Peyer's patch (tissue), 4 donors: ENCODE measurements around the gene C13orf42. TPM values are rescaled to one million over a fixed set of nuclear protein-coding genes. Genes with fewer than 3 reads are reported as not detected.

Experiments
- DNase-seq, 3 donors: peaks; one replicate each; pipeline ENCODE4 v3.0.0-alpha.2; 2017 to 2019
- H3K27ac ChIP-seq, 4 donors: fragments of 200-600 bp; sonication (generic); one replicate each; pipeline ENCODE4 v1.5.1; 2016 to 2019
- H3K27me3 ChIP-seq, 2 donors: fragments of 200-600 bp; sonication (generic); one replicate each; pipeline ENCODE4 v1.5.1; 2019
- H3K36me3 ChIP-seq, 3 donors: fragments of 200-600 bp; sonication (generic); one replicate each; pipeline ENCODE4 v1.5.1; 2016 to 2019
- H3K4me1 ChIP-seq, 4 donors: fragments of 200-600 bp; sonication (generic); one replicate each; pipeline ENCODE4 v1.5.1; 2016 to 2019
- H3K4me3 ChIP-seq, 4 donors: fragments of 200-600 bp; sonication (generic); 1 replicate in 3 of 4; 2 replicates in 1 of 4; pipeline ENCODE4 v1.5.1; 2016 to 2019; ENCODE audit warnings: mild to moderate bottlenecking in 1 of 4
- H3K9me3 ChIP-seq, 4 donors: fragments of 200-600 bp; sonication (generic); one replicate each; pipeline ENCODE4 v1.5.1; 2016 to 2019; ENCODE audit warnings: mild to moderate bottlenecking in 1 of 4
- CTCF ChIP-seq, 6 experiments: fragments of 450-650 bp in 4 of 6; fragments of 200-600 bp in 2 of 6; sonication (generic) in 1 of 6; IDR thresholded peaks; one replicate each; pipeline ENCODE4 v1.5.1; 2017 to 2019; ENCODE audit warnings: antibody characterized with exemption in 6 of 6, mild to moderate bottlenecking in 3 of 6, moderate library complexity in 1 of 6
- POLR2A ChIP-seq, 2 donors: fragments of 450-650 bp; IDR thresholded peaks; one replicate each; pipeline ENCODE4 v1.5.1; 2017; ENCODE audit warnings: antibody characterized with exemption in 2 of 2, mild to moderate bottlenecking in 2 of 2, moderate library complexity in 2 of 2
- total RNA-seq, 4 donors: library from RNA; depleted of rRNA; stranded (reverse); fragments of >200 nt; gene quantifications; one replicate each; pipeline ENCODE4 v1.1.0, GENCODE V29; 2016

The C13orf42 gene
- total RNA-seq, 4 donors from 2014 or later: not detected

- H3K27ac ChIP-seq: no peak overlapping the region
- H3K4me1 ChIP-seq: no peaks in the 10 kb centered on the region
- no peak for TF ChIP-seq CTCF (IDR thresholded peaks at IDR 0.05)
- TF ChIP-seq POLR2A (IDR thresholded peaks at IDR 0.05): no peak
- DNase-seq: no peak
- H3K4me3 ChIP-seq: no peak overlapping the region
- H3K9me3 ChIP-seq: no peaks in the 10 kb centered on the region
- H3K36me3 ChIP-seq: no peaks in the 10 kb centered on the region
- H3K27me3 ChIP-seq: no peaks in the 10 kb centered on the region
Measured at GRCh38 chr13:51148223-51148951, 37.3 kb upstream of the C13orf42 start.

GRCh38 chr13:51147732-51148131 is 36.7 kb upstream of the C13orf42 start:
- Histone ChIP-seq H3K27ac (no peak overlapping the region), H3K27me3 (no peaks in the 10 kb centered on the region), H3K36me3 (no peaks in the 10 kb centered on the region), H3K9me3 (no peaks in the 10 kb centered on the region), H3K4me1 (no peaks in the 10 kb centered on the region), H3K4me3 (no peak overlapping the region)
- DNase-seq: no peak
- no peak for TF ChIP-seq POLR2A (IDR thresholded peaks at IDR 0.05)
- no peak for TF ChIP-seq CTCF (IDR thresholded peaks at IDR 0.05)

- no peak for TF ChIP-seq CTCF (IDR thresholded peaks at IDR 0.05)
- H3K4me3 ChIP-seq: no peak overlapping the region
- H3K36me3 ChIP-seq: no peaks in the 10 kb centered on the region
- no peaks in the 10 kb centered on the region for H3K4me1 ChIP-seq
- H3K9me3 ChIP-seq: no peaks in the 10 kb centered on the region
- no peak for DNase-seq
- H3K27ac ChIP-seq: no peak overlapping the region
- H3K27me3 ChIP-seq: no peaks in the 10 kb centered on the region
Measured at GRCh38 chr13:51146667-51147066, 35.6 kb upstream of the C13orf42 start.

- Histone ChIP-seq H3K4me3 (no peak overlapping the region), H3K9me3 (no peaks in the 10 kb centered on the region), H3K27ac (no peak overlapping the region), H3K36me3 (no peaks in the 10 kb centered on the region), H3K4me1 (no peaks in the 10 kb centered on the region), H3K27me3 (no peaks in the 10 kb centered on the region)
- no peak for DNase-seq
- TF ChIP-seq CTCF (IDR thresholded peaks at IDR 0.05) (no peak), POLR2A (IDR thresholded peaks at IDR 0.05) (no peak)
Measured at GRCh38 chr13:51137250-51137649, 26.2 kb upstream of the C13orf42 start.

- no peaks in the 10 kb centered on the region for H3K9me3 ChIP-seq
- no peak overlapping the region for H3K4me3 ChIP-seq
- no peaks in the 10 kb centered on the region for H3K27me3 ChIP-seq
- H3K36me3 ChIP-seq: no peaks in the 10 kb centered on the region
- TF ChIP-seq POLR2A (IDR thresholded peaks at IDR 0.05): no peak
- no peak for TF ChIP-seq CTCF (IDR thresholded peaks at IDR 0.05)
- no peak overlapping the region for H3K27ac ChIP-seq
- no peaks in the 10 kb centered on the region for H3K4me1 ChIP-seq
- no peak for DNase-seq
Measured at GRCh38 chr13:51136276-51136980, 25.4 kb upstream of the C13orf42 start.
